ENCODE results near the gene TGFBI. TPM values are rescaled to one million over a fixed set of nuclear protein-coding genes. Genes with fewer than 3 reads are reported as not detected.
A peak's percentile ranks its signal among the peaks of the same experiment; 100 is the strongest.

The TGFBI gene
- total RNA-seq, 2 donors from 2014 or later: 21.0 to 50.3 TPM

DNA sequence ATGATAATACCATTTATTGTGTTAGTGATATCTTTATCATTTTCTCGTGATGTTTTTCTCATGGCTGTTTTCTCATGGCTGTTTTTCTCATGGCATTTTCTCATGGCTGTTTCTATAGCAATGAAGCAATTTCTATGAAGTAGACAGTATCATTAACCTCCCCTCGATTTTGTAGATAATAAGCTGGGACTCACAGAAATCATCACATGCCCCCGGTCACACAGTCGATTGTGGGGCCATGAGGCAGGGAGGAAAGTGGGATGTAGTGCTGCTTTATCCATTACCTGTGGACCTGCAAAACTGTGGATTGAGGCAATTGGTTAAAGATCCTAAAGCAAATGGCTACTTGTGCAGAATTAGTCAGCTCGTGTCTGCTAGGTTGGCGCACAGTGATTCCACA is 47.3 kb downstream of the TGFBI start:
- no peak for ATAC-seq
- intact Hi-C loops (cut with DNase I, micrococcal nuclease): no loop called here
- DNase-seq: no peak

GRCh38 chr5:136076881-136077445 is 48.2 kb downstream of the TGFBI start:
- ATAC-seq (no peak), DNase-seq (no peak)
- intact Hi-C loops (cut with DNase I, micrococcal nuclease): no loop called here

GRCh38 chr5:136079195-136079985 is 50.6 kb downstream of the TGFBI start:
- intact Hi-C loops (cut with DNase I, micrococcal nuclease): no loop called here
- ATAC-seq (no peak), DNase-seq (no peak)

DNA sequence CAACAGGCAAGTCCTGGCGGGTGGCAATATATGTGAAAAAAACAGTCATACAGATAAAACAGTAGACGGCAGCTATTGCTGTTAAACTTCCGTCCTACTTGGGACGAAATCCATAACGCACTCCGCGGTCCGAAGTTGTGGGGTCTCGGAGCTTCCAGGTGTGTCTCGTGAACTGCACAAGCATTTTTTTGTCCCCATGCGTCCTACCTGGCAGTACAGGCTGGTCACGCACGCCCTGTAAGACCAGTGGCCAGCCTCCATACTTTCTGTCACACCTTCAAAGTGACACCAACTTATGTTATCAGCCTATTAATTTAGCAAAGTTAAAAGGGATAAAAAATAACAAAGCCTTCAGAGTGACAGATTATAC is 51.3 kb downstream of the TGFBI start:
- DNase-seq (no peak), ATAC-seq (peak; percentile 33)
- intact Hi-C loops (cut with DNase I, micrococcal nuclease): loop anchor here in 1 of 2 donors (5.0 to 10.0 kb wide), 2 partner anchors 133 to 195 kb away; no protein-coding TSS in a partner anchor

DNA sequence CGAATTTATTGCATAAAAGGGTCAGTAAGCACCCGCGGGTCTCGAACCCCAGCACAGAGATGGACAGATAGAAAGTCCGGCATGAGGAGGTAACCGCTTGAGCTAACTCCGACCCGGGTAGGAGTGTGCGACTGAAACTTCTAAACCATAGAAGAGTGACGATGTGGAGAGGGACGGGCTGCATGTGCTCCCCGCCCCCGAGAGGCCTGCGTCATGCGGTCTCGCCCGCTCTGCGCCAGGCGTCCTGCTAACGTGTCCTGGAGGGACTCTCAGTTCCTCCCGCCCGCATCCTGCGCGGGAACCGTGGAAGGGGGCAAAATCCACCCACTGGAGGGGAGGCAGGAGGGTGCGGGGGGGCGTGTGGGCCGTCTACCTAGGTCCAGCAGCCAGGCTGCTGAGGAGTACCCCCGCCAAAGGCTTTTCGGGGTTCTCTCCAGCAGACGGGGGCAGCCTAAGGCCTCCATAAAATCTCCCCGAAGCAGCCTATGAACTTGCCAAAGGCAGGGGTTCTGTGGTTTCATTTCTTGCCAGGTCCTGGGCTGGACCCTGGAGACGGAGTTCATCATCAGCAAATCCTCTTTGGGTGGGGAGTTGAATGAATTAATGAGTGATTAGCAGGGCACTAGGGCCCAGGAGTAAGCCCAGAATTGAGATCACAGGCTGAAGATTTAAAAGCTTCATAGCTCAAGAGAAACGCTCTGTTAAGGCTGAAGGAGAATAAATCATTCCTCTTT is 51.9 kb downstream of the TGFBI start:
- ATAC-seq: peak; percentile 96
- peak; percentile 85 to 87 for DNase-seq
- intact Hi-C loops (cut with DNase I, micrococcal nuclease): loop anchor here in 1 of 2 donors (5.0 to 10.0 kb wide), 2 partner anchors 133 to 196 kb away; no protein-coding TSS in a partner anchor

DNA sequence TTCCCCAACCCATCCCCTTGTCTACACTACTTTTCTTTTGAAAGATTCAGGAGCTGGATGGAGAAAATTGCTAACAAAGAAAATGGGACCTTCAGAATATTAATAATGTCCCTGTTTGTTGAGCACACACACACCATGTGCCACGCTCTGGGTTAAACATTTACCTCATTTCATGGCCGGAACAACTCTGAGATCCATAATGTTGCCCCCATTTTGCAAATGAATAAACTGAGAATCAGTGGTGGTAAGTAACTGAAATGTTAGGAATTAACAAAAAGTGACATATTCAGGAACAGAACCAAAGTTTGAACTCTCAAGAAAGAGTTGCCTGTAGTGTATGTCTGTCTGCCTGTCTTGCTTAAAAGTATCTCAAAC is 52.4 kb downstream of the TGFBI start:
- DNase-seq: no peak
- peak; percentile 26 for ATAC-seq
- intact Hi-C loops (cut with DNase I, micrococcal nuclease): loop anchor here in 1 of 2 donors (5.0 to 10.0 kb wide), 2 partner anchors 134 to 196 kb away; no protein-coding TSS in a partner anchor

- intact Hi-C loops (cut with DNase I, micrococcal nuclease): loop anchor here in 1 of 2 donors (5.0 to 10.0 kb wide), 2 partner anchors 135 to 198 kb away; no protein-coding TSS in a partner anchor
- peak; percentile 69 to 92 for DNase-seq
Observed at GRCh38 chr5:136082390-136083193, 53.8 kb downstream of the TGFBI start.

GRCh38 chr5:136084698-136085097 is 55.9 kb downstream of the TGFBI start:
- intact Hi-C loops (cut with DNase I, micrococcal nuclease): loop anchor here in 1 of 2 donors (5.0 to 10.0 kb wide), 2 partner anchors 137 to 200 kb away; no protein-coding TSS in a partner anchor
- DNase-seq (peak; percentile 36 to 51), ATAC-seq (no peak)

More at GRCh38 chr5:136082390-136083193, 53.8 kb downstream of the TGFBI start:
- ATAC-seq: peak; percentile 60

GRCh38 chr5:136086783-136087566 is 58.2 kb downstream of the TGFBI start:
- intact Hi-C loops (cut with DNase I, micrococcal nuclease): loop anchor here in 1 of 2 donors (10.0 kb wide), 1 partner anchor 202 kb away; no protein-coding TSS in a partner anchor
- no peak for DNase-seq

DNA sequence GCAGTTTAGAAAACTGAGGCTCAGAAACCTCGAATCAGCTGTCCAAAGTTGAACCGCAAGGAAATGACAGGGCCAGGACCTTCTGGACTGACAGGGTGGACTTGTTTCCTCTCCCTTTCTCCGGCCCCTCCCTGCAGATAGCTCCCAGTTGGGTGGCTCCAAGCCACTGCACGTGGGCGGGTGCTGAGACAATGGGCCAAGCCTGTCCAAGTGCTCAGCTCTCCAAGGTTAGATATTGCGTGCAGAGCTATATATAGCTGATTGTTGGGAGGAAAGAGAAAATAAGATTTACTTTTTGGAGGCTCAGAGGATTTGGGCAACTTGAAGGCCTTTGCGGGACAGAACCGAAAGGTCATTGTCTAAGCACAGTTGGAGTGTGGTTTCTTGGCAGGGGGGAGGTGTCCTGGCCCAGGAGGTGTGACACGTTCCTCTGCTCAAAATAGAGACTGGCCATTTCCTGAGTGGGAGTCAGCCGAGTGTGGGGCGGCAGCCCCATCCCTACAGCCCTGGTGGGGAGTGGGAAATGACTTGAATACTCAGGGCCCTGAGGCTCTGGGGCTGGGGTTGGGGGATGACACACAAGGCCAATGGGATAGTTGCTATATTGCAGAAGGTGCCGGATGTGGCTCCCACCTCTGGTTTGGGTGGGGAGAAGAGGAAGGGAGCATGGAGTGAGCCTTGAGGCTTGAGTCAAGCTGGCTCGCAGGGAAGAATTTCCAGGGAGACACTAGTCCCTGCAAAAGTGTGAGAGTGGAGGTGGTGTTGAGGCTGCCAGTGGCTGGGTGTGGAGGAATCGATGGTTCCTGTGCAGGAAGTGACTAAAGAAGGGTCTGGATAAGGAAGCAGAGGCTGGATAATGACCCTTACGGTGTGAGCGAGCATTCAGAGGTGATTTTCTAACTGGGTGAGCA is 59.4 kb downstream of the TGFBI start:
- intact Hi-C loops (cut with DNase I, micrococcal nuclease): loop anchor here in 1 of 2 donors (10.0 kb wide), 1 partner anchor 203 kb away; no protein-coding TSS in a partner anchor
- ATAC-seq (peak; percentile 91), DNase-seq (peak; percentile 81 to 91)

More at GRCh38 chr5:136086783-136087566, 58.2 kb downstream of the TGFBI start:
- no peak for ATAC-seq

DNA sequence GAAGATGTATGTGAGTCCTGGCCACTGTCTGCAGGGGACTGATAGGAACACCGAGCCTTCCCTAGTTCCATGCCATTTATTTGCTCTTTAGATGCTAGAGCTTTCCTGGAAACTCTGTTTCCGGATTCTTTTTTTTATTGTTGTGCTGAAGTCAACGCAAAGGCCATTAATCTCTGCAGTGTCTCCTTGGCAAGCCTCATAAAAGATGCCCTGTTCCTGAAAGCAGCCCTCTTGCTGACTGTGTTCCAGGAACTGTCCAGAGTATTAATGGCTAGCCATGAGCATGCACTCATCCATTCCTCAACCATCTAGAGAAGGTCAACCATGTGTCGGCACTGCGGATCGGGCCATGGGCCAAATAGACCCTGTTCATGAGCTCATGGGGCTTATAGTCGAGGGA is 61.0 kb downstream of the TGFBI start:
- DNase-seq (peak; percentile 33 to 71), ATAC-seq (peak; percentile 82)
- intact Hi-C loops (cut with DNase I, micrococcal nuclease): loop anchor here in 1 of 2 donors (5.0 to 10.0 kb wide), 2 partner anchors 43 to 205 kb away; partner anchors contain the start of gene SMAD5

DNA sequence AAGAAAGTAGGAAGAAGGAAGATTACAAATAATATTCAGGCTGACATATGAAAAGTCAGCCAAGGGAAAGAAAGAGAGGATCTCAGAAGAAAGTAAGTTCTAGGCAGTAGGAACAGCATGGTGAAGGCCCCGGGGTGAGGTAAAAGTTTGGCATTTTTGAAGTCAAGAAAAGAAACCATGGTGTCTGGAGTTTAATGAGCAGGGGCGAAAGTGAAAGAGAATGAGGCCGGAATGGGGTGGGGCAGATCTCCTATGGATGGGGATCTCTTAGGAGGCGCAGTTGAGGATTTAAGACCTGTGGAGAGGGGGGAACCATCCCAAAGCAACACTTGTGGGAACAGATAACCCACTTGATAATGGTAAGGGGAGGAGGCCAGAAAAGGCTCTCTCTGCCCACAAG is 61.5 kb downstream of the TGFBI start:
- ATAC-seq: peak; percentile 15
- intact Hi-C loops (cut with DNase I, micrococcal nuclease): loop anchor here in 1 of 2 donors (5.0 kb wide), 1 partner anchor 42 kb away; the partner anchor contains the start of gene SMAD5
- peak; percentile 23 to 38 for DNase-seq

DNA sequence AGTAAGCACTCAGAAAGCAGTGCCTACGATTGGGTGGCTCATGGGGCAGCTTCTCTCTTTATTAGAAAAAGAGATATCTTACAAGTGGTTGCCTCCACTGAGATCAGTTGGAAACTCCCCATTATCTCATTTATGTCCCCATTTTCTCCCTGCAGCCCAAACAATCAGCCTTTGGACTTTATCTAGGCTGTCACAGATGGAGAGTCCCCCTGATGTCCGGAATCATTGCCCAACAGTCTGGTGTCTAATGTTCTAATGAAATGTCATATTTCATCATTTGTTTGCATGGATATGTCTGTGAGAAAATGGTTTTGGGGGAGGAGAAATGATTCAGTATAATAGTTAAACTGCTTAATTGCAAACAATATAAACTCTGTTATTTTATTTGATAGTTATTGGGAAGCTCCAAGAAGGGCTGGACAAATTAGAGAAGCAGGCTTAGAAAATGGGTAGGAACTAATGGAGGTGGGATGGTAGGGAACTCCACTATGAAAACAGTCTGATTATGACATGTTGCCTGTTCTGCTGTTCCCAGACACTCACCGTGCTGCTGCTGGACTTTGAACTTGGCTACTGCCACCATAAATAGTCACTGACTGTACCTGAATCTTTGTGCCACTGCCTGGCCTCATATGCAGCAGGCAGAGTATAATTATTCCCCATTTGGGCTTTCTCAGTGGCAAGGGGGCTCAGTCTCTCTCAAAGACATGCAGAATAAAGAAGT is 65.6 kb downstream of the TGFBI start:
- peak; percentile 60 to 80 for DNase-seq
- peak; percentile 88 for ATAC-seq
- intact Hi-C loops (cut with DNase I, micrococcal nuclease): loop anchor here in 1 of 2 donors (5.0 kb wide), 1 partner anchor 38 kb away; the partner anchor contains the start of gene SMAD5

DNA sequence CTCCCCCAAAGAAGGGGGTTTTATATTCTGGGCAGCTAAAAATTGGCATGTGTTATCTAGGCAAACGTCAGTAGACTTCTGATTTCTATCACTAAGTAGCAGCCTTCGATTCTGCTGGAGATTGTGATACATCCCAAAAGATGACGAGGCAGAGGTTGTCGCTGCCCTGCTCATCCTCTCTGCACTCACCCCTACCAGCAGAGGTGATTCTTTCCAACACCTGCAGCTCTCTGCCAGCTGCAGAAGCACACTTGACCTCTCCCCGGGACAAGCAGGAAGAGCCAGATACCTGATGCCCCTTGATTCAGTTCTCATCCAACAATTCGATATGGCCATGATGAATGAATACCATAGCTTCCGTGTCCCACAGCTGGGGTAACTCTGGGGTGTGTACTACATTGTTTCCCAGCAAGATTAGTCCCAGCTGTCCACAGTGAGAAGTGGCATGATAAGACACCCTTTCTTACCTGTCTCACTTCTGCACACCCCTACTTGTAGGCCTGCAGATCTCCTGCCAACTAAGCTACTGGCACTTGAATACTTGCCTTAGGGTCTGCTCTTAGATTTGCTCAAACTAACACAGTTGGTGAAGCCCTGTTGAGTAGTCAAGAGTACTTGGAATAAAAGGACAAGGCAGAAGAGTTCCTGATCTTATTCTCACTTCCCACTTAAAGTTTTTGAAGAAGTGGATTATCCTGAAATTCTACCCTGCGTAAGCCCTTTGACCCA is 66.3 kb downstream of the TGFBI start:
- peak; percentile 12 to 38 for DNase-seq
- ATAC-seq: peak; percentile 78
- intact Hi-C loops (cut with DNase I, micrococcal nuclease): loop anchor here in 1 of 2 donors (5.0 kb wide), 1 partner anchor 37 kb away; the partner anchor contains the start of gene SMAD5

GRCh38 chr5:136098176-136098575 is 69.4 kb downstream of the TGFBI start:
- no peak for ATAC-seq
- intact Hi-C loops (cut with DNase I, micrococcal nuclease): no loop called here
- no peak for DNase-seq
